22Rv1 (cell line): Measurements from ENCODE around the gene PKP4.

Experiments
- ZFX ChIP-seq: fragments of 450-650 bp; IDR thresholded peaks from 2 replicates; pipeline ENCODE4 v1.6.1; 2017; ENCODE audit warnings: antibody characterized with exemption, borderline replicate concordance
- TF ChIP-seq, protein P1 (sequence below): fragments of 450-650 bp; IDR thresholded peaks from 2 replicates; pipeline ENCODE4 v1.5.1; 2017; ENCODE audit warnings: mild to moderate bottlenecking

- TF ChIP-seq, protein P1, sequence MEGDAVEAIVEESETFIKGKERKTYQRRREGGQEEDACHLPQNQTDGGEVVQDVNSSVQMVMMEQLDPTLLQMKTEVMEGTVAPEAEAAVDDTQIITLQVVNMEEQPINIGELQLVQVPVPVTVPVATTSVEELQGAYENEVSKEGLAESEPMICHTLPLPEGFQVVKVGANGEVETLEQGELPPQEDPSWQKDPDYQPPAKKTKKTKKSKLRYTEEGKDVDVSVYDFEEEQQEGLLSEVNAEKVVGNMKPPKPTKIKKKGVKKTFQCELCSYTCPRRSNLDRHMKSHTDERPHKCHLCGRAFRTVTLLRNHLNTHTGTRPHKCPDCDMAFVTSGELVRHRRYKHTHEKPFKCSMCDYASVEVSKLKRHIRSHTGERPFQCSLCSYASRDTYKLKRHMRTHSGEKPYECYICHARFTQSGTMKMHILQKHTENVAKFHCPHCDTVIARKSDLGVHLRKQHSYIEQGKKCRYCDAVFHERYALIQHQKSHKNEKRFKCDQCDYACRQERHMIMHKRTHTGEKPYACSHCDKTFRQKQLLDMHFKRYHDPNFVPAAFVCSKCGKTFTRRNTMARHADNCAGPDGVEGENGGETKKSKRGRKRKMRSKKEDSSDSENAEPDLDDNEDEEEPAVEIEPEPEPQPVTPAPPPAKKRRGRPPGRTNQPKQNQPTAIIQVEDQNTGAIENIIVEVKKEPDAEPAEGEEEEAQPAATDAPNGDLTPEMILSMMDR: no peak
- TF ChIP-seq ZFX: no peak
These were observed 110.5 kb downstream of the PKP4 start for GRCh38 chr2:158567208-158567607.
